Vagina (tissue), 2 donors: ENCODE results near the gene AXIN1. TPM values are rescaled to one million over a fixed set of nuclear protein-coding genes. Genes with fewer than 3 reads are reported as not detected.

ENCODE experiments used
- DNase-seq, 2 donors: peaks; one replicate each; pipeline ENCODE4 v3.0.0-alpha.2; 2017; ENCODE audit errors: extremely low spot score in 2 of 2
- H3K27ac ChIP-seq: fragments of 200-600 bp; sonication (generic); one replicate; pipeline ENCODE4 v1.5.1; 2019
- H3K27me3 ChIP-seq: fragments of 200-600 bp; sonication (generic); one replicate; pipeline ENCODE4 v1.5.1; 2019
- H3K36me3 ChIP-seq, 2 donors: fragments of 200-600 bp; sonication (generic); one replicate each; pipeline ENCODE4 v1.5.1; 2017 to 2019
- H3K4me1 ChIP-seq: fragments of 200-600 bp; sonication (generic); one replicate; pipeline ENCODE4 v1.5.1; 2019
- H3K4me3 ChIP-seq, 2 donors: fragments of 200-600 bp; sonication (generic); 1 replicate in 1 of 2; 2 replicates in 1 of 2; pipeline ENCODE4 v1.5.1; 2016 to 2019
- H3K9me3 ChIP-seq: fragments of 200-600 bp; sonication (generic); one replicate; pipeline ENCODE4 v1.5.1; 2019
- POLR2A ChIP-seq, 2 donors: fragments of 450-650 bp; IDR thresholded peaks; one replicate each; pipeline ENCODE4 v1.6.1; 2017; ENCODE audit warnings: antibody characterized with exemption in 2 of 2, mild to moderate bottlenecking in 2 of 2, moderate library complexity in 2 of 2
- POLR2AphosphoS5 ChIP-seq, 2 donors: sonication (generic); formaldehyde crosslinking; IDR thresholded peaks; one replicate each; pipeline ENCODE4 v1.9.0; 2017; ENCODE audit warnings: antibody characterized with exemption in 2 of 2, mild to moderate bottlenecking in 2 of 2, low read depth in 1 of 2; ENCODE audit not compliant: insufficient read depth in 1 of 2
- intact Hi-C: fragments of 100-400 bp; cut with DNase I; formaldehyde crosslinking; loops from one replicate; pipeline ENCODE4 v1.15.1; 2023
- total RNA-seq: library from RNA; depleted of rRNA; stranded (reverse); fragments of >200 nt; gene quantifications from one replicate; pipeline ENCODE4 v1.2.3, GENCODE V29; 2016
- TF ChIP-seq, protein P1 (sequence below), 3 experiments: fragments of 450-650 bp in 2 of 3; fragments of 200-600 bp in 1 of 3; sonication (generic) in 1 of 3; IDR thresholded peaks; one replicate each; pipeline ENCODE4 v1.5.1; 2017 to 2019; ENCODE audit warnings: antibody characterized with exemption in 3 of 3, mild to moderate bottlenecking in 2 of 3, moderate library complexity in 2 of 3

AXIN1 gene
- total RNA-seq, 1 donor from 2014 or later: 16.9 TPM

- Histone ChIP-seq H3K4me3 (peak overlapping the region; percentile 56), H3K27ac (peak overlapping the region; percentile 70), H3K4me1 (peaks cover 19% of the 10 kb centered on the region), H3K9me3 (no peaks in the 10 kb centered on the region), H3K36me3 (peaks cover 0 to 39% of the 10 kb centered on the region in 2 donors), H3K27me3 (no peaks in the 10 kb centered on the region)
- no peak for DNase-seq
- TF ChIP-seq POLR2AphosphoS5 (IDR thresholded peaks at IDR 0.05; ENCODE audit: insufficient read depth in 1 of 2, low read depth in 1 of 2) (no peak), POLR2A (IDR thresholded peaks at IDR 0.05) (no peak)
- TF ChIP-seq, protein P1, sequence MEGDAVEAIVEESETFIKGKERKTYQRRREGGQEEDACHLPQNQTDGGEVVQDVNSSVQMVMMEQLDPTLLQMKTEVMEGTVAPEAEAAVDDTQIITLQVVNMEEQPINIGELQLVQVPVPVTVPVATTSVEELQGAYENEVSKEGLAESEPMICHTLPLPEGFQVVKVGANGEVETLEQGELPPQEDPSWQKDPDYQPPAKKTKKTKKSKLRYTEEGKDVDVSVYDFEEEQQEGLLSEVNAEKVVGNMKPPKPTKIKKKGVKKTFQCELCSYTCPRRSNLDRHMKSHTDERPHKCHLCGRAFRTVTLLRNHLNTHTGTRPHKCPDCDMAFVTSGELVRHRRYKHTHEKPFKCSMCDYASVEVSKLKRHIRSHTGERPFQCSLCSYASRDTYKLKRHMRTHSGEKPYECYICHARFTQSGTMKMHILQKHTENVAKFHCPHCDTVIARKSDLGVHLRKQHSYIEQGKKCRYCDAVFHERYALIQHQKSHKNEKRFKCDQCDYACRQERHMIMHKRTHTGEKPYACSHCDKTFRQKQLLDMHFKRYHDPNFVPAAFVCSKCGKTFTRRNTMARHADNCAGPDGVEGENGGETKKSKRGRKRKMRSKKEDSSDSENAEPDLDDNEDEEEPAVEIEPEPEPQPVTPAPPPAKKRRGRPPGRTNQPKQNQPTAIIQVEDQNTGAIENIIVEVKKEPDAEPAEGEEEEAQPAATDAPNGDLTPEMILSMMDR (IDR thresholded peaks at IDR 0.05): no peak
- intact Hi-C loops: no loop called here
Measured at GRCh38 chr16:370979-371514, 18.5 kb upstream of the AXIN1 start.

- Histone ChIP-seq H3K4me3 (peak within 1 kb of the TSS; percentile 56), H3K36me3 (peaks cover 0 to 35% of the 10 kb centered on the region in 2 donors)
- TF ChIP-seq, protein P1 (IDR thresholded peaks at IDR 0.05): no peak
- TF ChIP-seq POLR2A (IDR thresholded peaks at IDR 0.05) (no peak), POLR2AphosphoS5 (IDR thresholded peaks at IDR 0.05; ENCODE audit: insufficient read depth in 1 of 2, low read depth in 1 of 2) (peak; percentile 66 to 73)
Measured at GRCh38 chr16:370443-370842, 17.9 kb upstream of the AXIN1 start, which contains the start of gene MRPL28. Gene MRPL28, minus strand, starts transcription at chr16:370538. Its CDS starts 320 bp downstream, at chr16:370218.

GRCh38 chr16:369866-370436 is 17.4 kb upstream of the AXIN1 start:
- TF ChIP-seq POLR2A (IDR thresholded peaks at IDR 0.05) (no peak), POLR2AphosphoS5 (IDR thresholded peaks at IDR 0.05; ENCODE audit: insufficient read depth in 1 of 2, low read depth in 1 of 2) (no peak)
- TF ChIP-seq, protein P1 (IDR thresholded peaks at IDR 0.05): no peak
- no peaks in the 10 kb centered on the region for H3K27me3 ChIP-seq
- peaks cover 0 to 35% of the 10 kb centered on the region in 2 donors for H3K36me3 ChIP-seq
- no peak overlapping the region for H3K27ac ChIP-seq
- intact Hi-C loops: no loop called here
- peaks cover 19% of the 10 kb centered on the region for H3K4me1 ChIP-seq
- DNase-seq: no peak
- H3K4me3 ChIP-seq: peak overlapping the region; percentile 56
- H3K9me3 ChIP-seq: no peaks in the 10 kb centered on the region

More at GRCh38 chr16:370443-370842, 17.9 kb upstream of the AXIN1 start, which contains the start of gene MRPL28:
- no peaks in the 10 kb centered on the region for H3K27me3 ChIP-seq
- DNase-seq: peak in 1 of 2 donors; percentile 94
- H3K4me1 ChIP-seq: peaks cover 19% of the 10 kb centered on the region
- intact Hi-C loops: no loop called here
- peak within 1 kb of the TSS; percentile 70 for H3K27ac ChIP-seq
- H3K9me3 ChIP-seq: no peaks in the 10 kb centered on the region

- intact Hi-C loops: no loop called here
- peak overlapping the region; percentile 56 for H3K4me3 ChIP-seq
Measured at GRCh38 chr16:369275-369865, 16.8 kb upstream of the AXIN1 start.

More at GRCh38 chr16:369275-369865, 16.8 kb upstream of the AXIN1 start:
- Histone ChIP-seq H3K9me3 (no peaks in the 10 kb centered on the region), H3K27me3 (no peaks in the 10 kb centered on the region), H3K36me3 (peaks cover 0 to 31% of the 10 kb centered on the region in 2 donors), H3K4me1 (peaks cover 19% of the 10 kb centered on the region), H3K27ac (no peak overlapping the region)
- DNase-seq: no peak
- TF ChIP-seq POLR2A (IDR thresholded peaks at IDR 0.05): no peak
- TF ChIP-seq, protein P1 (IDR thresholded peaks at IDR 0.05): no peak
- no peak for TF ChIP-seq POLR2AphosphoS5 (IDR thresholded peaks at IDR 0.05; ENCODE audit: insufficient read depth in 1 of 2, low read depth in 1 of 2)
